KOPT-K1 (cell line): Measurements from ENCODE around the gene PKIB.
"Not testable (repeated sequence)": the region's sequence is repeated elsewhere in the genome, so short reads cannot be mapped to it uniquely, and the experiment has no call there.

Experiments
- H3K27ac ChIP-seq: fragments of 200-600 bp; sonication (generic); 2 replicates; pipeline ENCODE4 v1.5.1; 2016; ENCODE audit warnings: antibody characterized with exemption, mild to moderate bottlenecking, low read depth, low read length; ENCODE audit not compliant: poor library complexity, severe bottlenecking
- H3K36me3 ChIP-seq: fragments of 200-600 bp; sonication (generic); 2 replicates; pipeline ENCODE4 v1.5.1; 2017; ENCODE audit warnings: antibody characterized with exemption, mild to moderate bottlenecking, low read length, moderate library complexity; ENCODE audit not compliant: insufficient read depth
- H3K9me3 ChIP-seq: fragments of 200-600 bp; sonication (generic); 2 replicates; pipeline ENCODE4 v1.5.1; 2017; ENCODE audit warnings: antibody characterized with exemption, low read length, mild to moderate bottlenecking; ENCODE audit not compliant: insufficient read depth, poor library complexity, severe bottlenecking

Gene PKIB

GRCh38 chr6:122726649-122727048, 116.4 kb downstream of the PKIB start:
- H3K9me3 ChIP-seq, result no peaks in the 10 kb centered on the region
- H3K27ac ChIP-seq, result no peak overlapping the region
- H3K36me3 ChIP-seq, result no peaks in the 10 kb centered on the region

GRCh38 chr6:122727244-122727643, 117.0 kb downstream of the PKIB start:
- Histone ChIP-seq H3K36me3 (no peaks in the 10 kb centered on the region), H3K27ac (no peak overlapping the region), H3K9me3 (no peaks in the 10 kb centered on the region)

- Histone ChIP-seq H3K36me3 (no peaks in the 10 kb centered on the region), H3K27ac (no peak overlapping the region), H3K9me3 (no peaks in the 10 kb centered on the region)
These were observed 120.1 kb downstream of the PKIB start for GRCh38 chr6:122730334-122730733.

GRCh38 chr6:122730775-122731386, 120.7 kb downstream of the PKIB start:
- no peaks in the 10 kb centered on the region for H3K9me3 ChIP-seq
- no peak overlapping the region for H3K27ac ChIP-seq
- H3K36me3 ChIP-seq, result no peaks in the 10 kb centered on the region

- H3K36me3 ChIP-seq, result no peaks in the 10 kb centered on the region
- no peaks in the 10 kb centered on the region for H3K9me3 ChIP-seq
- H3K27ac ChIP-seq, result no peak overlapping the region
These were observed 123.1 kb downstream of the PKIB start for GRCh38 chr6:122733259-122733658.

- Histone ChIP-seq H3K9me3 (no peaks in the 10 kb centered on the region), H3K36me3 (no peaks in the 10 kb centered on the region), H3K27ac (no peak overlapping the region)
These were observed 124.6 kb downstream of the PKIB start for GRCh38 chr6:122734529-122735395.

- Histone ChIP-seq H3K9me3 (no peaks in the 10 kb centered on the region), H3K36me3 (no peaks in the 10 kb centered on the region), H3K27ac (no peak overlapping the region)
These were observed 125.4 kb downstream of the PKIB start for GRCh38 chr6:122735582-122735981.

- Histone ChIP-seq H3K9me3 (no peaks in the 10 kb centered on the region), H3K36me3 (no peaks in the 10 kb centered on the region), H3K27ac (no peak overlapping the region)
These were observed 126.0 kb downstream of the PKIB start for GRCh38 chr6:122736163-122736562.

- Histone ChIP-seq H3K9me3 (no peaks in the 10 kb centered on the region), H3K27ac (no peak overlapping the region), H3K36me3 (no peaks in the 10 kb centered on the region)
These were observed 126.4 kb downstream of the PKIB start for GRCh38 chr6:122736616-122737015.

- no peaks in the 10 kb centered on the region for H3K36me3 ChIP-seq
- H3K27ac ChIP-seq, result no peak overlapping the region
These were observed 129.9 kb downstream of the PKIB start for GRCh38 chr6:122740091-122740490.

GRCh38 chr6:122740936-122741335, 130.7 kb downstream of the PKIB start:
- no peaks in the 10 kb centered on the region for H3K9me3 ChIP-seq
- H3K27ac ChIP-seq, result no peak overlapping the region
- no peaks in the 10 kb centered on the region for H3K36me3 ChIP-seq

More at GRCh38 chr6:122740091-122740490, 129.9 kb downstream of the PKIB start:
- no peaks in the 10 kb centered on the region for H3K9me3 ChIP-seq

GRCh38 chr6:122744247-122744646, 134.0 kb downstream of the PKIB start:
- not testable (repeated sequence) for H3K36me3 ChIP-seq, H3K9me3 ChIP-seq, H3K27ac ChIP-seq

GRCh38 chr6:122744856-122745255, 134.7 kb downstream of the PKIB start:
- H3K36me3 ChIP-seq, H3K27ac ChIP-seq, H3K9me3 ChIP-seq: not testable (repeated sequence)

- Histone ChIP-seq H3K36me3 (no peaks in the 10 kb centered on the region), H3K9me3 (no peaks in the 10 kb centered on the region), H3K27ac (no peak overlapping the region)
These were observed 136.5 kb downstream of the PKIB start for GRCh38 chr6:122746688-122747087.

GRCh38 chr6:122747573-122747972, 137.4 kb downstream of the PKIB start:
- Histone ChIP-seq H3K36me3 (no peaks in the 10 kb centered on the region), H3K27ac (no peak overlapping the region), H3K9me3 (no peaks in the 10 kb centered on the region)

GRCh38 chr6:122748945-122749344, 138.7 kb downstream of the PKIB start:
- H3K9me3 ChIP-seq, H3K36me3 ChIP-seq, H3K27ac ChIP-seq: not testable (repeated sequence)
